HG03280 (cell line): ENCODE data around the gene SLC39A6.
"Not testable (repeated sequence)": the region's sequence is repeated elsewhere in the genome, so short reads cannot be mapped to it uniquely, and the experiment has no call there.

Experiments
- ATAC-seq: cut with Tn5 transposase; IDR thresholded peaks from one replicate; pipeline ENCODE4 v1.9.1; 2021; ENCODE audit warnings: mild to moderate bottlenecking, moderate library complexity; ENCODE audit not compliant: unreplicated experiment

Gene SLC39A6

GRCh38 chr18:36141576-36141975 is 12.4 kb upstream of the SLC39A6 start:
- no peak for ATAC-seq

GRCh38 chr18:36139245-36139644 is 10.1 kb upstream of the SLC39A6 start:
- ATAC-seq = no peak

DNA sequence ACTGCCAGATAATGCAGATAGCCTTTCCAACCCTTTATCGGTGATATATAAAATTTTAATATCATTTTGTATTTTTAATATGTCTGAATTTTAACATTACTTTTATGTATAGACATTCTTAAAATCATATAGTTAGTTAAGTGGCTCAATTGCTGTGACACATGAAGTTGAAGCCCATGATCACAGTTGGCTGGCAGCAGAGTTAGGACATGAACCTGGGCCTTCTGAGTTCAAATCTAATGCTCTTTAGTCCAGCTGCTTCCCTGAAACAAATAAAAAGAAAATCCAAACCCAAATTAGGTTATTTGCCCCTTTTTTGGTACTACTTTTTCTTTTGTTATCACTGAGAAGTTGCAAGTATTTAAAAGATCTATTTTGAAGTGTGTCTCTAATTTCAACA is 6.1 kb upstream of the SLC39A6 start:
- ATAC-seq = no peak

DNA sequence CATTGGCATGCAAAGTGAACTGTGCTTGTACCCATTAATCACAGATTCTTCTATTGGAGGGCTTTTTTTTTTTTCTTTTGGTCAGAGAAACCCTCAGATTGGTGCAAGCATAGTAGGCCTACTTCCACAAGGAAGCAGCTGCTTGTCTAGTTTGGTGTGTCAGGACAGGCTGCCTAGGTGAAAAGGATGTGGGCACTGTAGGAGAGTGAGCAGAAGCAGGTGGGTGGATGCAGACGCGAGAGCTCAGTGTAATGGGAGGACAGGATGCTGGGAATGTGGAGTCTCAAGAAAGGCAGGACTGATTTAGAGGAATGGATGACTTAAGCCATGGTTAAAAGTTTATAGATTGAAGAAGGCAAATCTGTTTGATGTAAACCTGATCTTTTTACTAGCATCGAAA is 3.6 kb upstream of the SLC39A6 start:
- ATAC-seq = no peak

DNA sequence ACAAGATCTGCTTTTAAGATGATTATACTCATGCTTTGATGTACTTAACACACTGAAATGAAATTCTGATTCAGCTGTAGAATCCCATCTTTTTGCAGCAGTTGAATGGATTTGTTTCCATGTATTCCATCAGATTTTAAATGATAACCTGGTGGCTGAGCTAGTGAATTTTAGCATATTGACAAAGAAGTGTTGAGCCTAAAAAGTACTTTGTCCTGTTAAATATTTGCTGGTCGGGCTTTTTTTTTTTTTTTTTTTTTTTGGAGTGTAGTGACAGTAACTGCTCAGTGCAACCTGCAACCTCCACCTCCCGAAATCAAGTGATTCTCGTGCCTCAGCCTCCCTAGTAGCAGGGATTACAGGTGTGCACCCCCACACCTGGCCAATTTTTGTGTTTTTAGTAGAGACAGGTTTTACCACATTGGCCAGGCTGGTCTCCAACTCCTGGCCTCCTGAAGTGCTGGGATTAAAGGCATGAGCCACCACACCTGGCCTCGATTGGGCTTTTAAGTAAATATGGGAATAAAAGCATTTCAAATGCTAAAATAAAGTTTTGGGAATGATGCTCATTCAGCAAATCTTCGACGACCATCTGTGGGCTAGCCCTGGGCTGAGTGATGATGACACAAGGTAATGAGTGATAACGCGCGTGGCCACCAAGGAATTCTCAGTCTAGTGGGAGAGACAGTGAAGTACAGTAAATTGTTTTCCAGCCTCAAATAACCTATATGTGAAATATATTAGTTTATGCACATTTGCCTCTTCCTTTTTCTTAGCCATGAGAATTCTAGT is 2.7 kb upstream of the SLC39A6 start:
- no peak for ATAC-seq

DNA sequence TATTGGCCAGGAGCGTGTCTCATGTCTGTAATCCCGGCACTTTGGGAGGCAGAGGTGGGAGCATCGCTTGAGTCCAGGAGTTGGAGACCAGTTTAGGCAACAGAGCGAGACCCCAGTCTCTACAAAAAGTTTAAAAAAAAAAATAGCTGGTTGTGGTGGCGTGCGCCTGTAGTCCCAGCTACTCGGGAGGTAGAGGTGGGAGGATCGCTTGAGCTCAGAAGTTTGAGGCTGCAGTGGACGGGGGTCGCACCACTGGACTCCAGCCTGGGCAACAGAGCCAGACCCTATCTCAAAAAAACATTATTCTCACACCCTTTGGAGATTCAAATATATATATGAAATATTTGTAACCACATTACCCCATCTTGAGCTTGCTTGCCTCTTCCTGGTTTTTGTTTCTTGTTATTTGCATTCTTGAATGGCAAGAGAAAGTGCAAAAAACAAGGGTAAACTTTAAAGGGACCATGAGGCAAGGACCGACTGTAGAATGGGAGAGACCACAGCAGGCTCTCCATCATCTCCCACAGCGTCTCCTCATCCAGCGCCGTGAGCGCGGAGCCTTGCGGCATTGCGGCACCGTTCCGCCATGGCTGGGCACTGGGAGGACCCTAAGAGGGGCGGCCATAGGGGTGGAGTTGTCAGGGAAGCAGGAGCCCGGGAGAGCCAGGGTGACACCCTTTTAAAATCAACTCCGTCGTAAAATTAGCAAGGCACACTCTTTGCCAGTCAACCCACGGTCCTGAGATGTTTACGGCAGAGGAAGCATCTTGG is 1.9 kb upstream of the SLC39A6 start:
- no peak for ATAC-seq

- ATAC-seq = peak; percentile 21
These were observed 1.1 kb upstream of the SLC39A6 start for GRCh38 chr18:36130039-36130831.

DNA sequence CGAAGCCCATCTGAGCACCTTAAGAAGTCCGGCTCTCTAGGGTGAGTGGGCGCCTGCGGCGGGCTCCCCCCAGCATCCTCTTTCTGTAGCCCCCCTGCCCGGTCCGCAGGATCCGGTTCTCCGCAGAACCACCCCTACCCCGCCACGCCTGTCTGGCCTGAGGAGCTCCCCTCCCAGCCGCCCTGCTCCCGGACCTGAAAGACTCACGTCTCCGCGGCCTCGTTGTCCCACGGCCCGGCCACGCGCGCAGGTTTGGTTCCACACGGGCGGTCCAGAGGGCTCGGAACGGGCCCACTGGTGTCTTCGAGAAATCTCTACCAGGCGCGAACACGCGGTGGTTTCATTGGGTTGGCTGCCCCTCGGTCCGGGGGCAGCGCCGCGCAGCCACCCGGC is 237 bp downstream of the SLC39A6 start:
- peak; percentile 15 for ATAC-seq

DNA sequence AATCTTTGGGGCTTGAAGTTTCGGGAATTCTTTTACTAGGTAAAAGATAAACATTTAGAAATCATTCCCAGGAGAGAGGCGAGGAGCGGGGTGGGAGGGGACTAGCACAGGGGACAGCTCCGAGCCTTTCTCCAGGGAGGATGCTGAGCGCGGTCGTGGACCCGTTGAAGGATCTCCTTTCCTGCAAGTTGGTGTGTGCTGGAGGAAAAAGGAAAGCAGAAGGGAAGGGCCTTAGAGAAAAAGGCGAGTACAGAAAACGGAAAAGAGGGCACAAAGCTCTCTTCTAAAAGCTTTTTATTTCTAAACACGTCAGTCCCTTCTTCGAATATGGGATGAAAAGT is 640 bp downstream of the SLC39A6 start:
- no peak for ATAC-seq

GRCh38 chr18:36127836-36128529 is 1.2 kb downstream of the SLC39A6 start:
- ATAC-seq = no peak

GRCh38 chr18:36126668-36127067 is 2.5 kb downstream of the SLC39A6 start:
- no peak for ATAC-seq

DNA sequence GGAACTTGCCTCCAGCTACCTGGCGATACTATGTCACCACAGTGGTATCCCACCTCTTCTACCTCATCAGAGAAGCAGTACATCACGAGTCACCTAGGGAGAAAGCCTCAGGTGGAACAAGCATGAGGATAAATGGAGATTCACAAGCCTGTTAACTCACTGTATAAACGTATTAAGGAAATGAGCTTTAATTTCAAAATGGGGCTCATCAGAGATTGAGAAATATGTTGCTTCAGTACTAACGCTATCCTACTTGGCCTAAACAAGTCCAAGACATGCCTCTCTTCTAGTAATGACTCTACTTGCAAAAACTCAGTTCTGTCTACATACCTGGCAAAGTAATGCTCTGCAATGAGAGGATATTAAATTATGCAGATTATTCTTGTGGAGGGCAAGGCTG is 4.3 kb downstream of the SLC39A6 start:
- no peak for ATAC-seq

DNA sequence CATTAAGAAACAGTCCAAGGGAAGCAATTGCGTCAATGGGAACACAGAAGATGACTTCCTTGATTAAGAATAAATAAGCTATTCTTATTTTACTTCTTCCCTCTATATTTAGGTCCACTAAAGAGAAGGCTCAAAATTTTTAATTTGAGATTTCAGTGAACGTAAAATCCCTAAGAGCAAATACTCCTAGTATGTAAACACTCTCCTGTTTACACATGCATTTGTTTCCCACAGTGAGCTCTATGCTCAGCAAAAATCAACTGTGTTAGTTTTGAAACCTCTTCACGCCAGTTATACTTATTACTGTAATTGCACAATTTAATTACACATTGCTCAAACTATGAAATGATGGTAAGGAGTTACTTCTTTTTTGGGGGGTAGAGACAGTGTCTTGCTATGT is 8.8 kb downstream of the SLC39A6 start:
- no peak for ATAC-seq

- not testable (repeated sequence) for ATAC-seq
These were observed 12.4 kb downstream of the SLC39A6 start for GRCh38 chr18:36116771-36117170.

DNA sequence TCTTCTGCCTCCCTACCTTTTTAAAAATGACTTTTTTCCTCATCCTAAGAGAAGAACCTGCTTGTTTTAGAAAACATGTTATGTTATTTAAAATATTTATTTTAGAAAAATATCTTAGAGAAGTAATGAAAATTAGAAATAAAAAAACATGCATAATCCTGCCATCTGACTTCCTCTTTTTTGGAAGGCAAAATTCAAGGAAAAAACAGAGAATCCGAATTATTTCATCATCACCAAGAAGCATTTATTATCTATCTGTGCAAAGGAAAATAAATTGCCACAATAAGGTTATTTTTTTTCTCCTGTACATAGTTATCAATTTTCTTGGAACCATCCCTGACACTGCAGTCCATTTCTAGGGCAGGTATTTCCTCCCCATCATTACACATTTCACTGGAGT is 14.4 kb downstream of the SLC39A6 start:
- no peak for ATAC-seq

DNA sequence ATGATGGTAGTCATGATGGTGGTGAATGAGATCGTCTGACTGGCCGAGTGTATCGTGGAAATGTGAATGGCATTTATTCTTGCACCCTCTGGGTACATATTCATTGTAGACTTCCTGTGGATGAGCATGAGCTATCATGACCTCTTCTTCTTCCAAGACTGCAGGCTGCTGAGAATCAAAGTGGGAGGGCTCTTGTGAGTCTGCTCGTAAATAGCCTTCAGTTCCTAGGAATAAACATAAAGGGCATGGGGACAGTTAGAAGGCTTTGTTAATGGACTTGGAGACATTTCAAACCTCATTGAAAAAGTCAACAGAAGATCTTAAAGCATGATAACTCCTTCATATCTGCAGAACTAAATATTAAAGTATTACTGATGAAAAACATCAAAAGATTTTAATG is 14.9 kb downstream of the SLC39A6 start:
- no peak for ATAC-seq

DNA sequence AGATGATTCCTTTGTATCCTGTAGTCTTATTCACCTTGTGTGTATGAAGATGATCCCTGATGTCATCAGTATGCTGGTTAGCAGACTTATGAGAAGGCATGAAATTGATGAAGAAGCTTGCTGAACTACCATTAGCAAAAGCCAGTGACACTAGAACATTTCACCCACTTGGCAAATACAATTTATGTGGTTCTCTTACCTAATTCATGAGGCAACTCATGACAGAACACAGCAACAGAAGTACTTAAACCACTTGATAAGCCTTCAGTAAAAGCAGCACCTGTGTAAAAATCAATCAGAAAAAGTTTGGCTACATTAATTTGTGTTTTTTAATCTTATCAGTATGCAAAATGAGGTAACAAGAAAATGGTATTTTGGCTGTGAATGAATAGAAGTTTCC is 16.8 kb downstream of the SLC39A6 start:
- ATAC-seq = no peak

DNA sequence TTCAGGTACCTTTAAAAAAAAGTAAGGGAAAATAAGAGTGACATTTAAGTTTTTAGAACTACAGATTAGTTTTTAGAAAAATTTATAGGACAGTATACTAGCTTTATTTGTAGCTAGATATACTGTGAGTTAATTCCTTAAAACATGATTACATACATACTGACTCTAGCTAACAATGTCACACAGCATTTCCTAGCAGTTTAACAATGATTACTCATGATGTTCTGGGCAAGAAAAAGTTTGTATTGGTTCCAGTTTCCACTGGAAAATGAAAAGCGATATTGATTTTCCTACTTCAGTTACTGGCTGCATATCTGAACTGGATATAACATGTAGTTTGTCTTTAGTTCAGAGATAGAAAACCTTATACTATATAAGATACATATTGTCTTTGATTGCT is 19.4 kb downstream of the SLC39A6 start:
- no peak for ATAC-seq

- no peak for ATAC-seq
These were observed 20.5 kb downstream of the SLC39A6 start for GRCh38 chr18:36108601-36109000.

- ATAC-seq = no peak
These were observed 20.9 kb downstream of the SLC39A6 start for GRCh38 chr18:36108196-36108595.

GRCh38 chr18:36107477-36107876 is 21.7 kb downstream of the SLC39A6 start:
- no peak for ATAC-seq
